Mammary epithelial cell (primary cell): ENCODE data around the gene CERS5.

Source experiments
- CTCF ChIP-seq, 2 donors: IDR thresholded peaks in 1 of 2; conservative IDR thresholded peaks in 1 of 2; 2 replicates each; pipeline ENCODE4 v1.5.1; 2011 to 2012; ENCODE audit warnings: inconsistent platforms in 2 of 2, low read length in 2 of 2, mild to moderate bottlenecking in 2 of 2, control low read depth in 1 of 2, low read depth in 1 of 2; ENCODE audit not compliant: insufficient read depth in 1 of 2; ENCODE audit errors: extremely low read depth in 1 of 2
- EZH2 ChIP-seq: IDR thresholded peaks from 2 replicates; pipeline ENCODE4 v1.6.1; 2012; ENCODE audit warnings: low read length, inconsistent platforms, borderline replicate concordance

GRCh38 chr12:50197297-50197727, 30.1 kb upstream of the CERS5 start:
- TF ChIP-seq CTCF (conservative IDR thresholded peaks at IDR 0.05 in 1 of 2, IDR thresholded peaks at IDR 0.05 in 1 of 2; ENCODE audit: extremely low read depth in 1 of 2, insufficient read depth in 1 of 2, low read depth in 1 of 2, low read length in 2 of 2) (no peak), EZH2 (no peak)
